NCI-H748 (cell line): Measurements from ENCODE around the gene PRSS22.

ENCODE experiments used
- DNase-seq: peaks from one replicate; lab custom pipeline; 2025; ENCODE audit not compliant: unreplicated experiment; lab: John Stamatoyannopoulos, UW

The PRSS22 gene

GRCh38 chr16:2816751-2817339, 41.1 kb downstream of the PRSS22 start, which contains the start of gene PRSS21:
TSS of gene PRSS21 (plus strand) at chr16:2817237. CDS start at chr16:2817269, 32 bp downstream.
- no peak for DNase-seq

- DNase-seq = no peak
Observed at GRCh38 chr16:2815299-2815771, 42.6 kb downstream of the PRSS22 start.

DNA sequence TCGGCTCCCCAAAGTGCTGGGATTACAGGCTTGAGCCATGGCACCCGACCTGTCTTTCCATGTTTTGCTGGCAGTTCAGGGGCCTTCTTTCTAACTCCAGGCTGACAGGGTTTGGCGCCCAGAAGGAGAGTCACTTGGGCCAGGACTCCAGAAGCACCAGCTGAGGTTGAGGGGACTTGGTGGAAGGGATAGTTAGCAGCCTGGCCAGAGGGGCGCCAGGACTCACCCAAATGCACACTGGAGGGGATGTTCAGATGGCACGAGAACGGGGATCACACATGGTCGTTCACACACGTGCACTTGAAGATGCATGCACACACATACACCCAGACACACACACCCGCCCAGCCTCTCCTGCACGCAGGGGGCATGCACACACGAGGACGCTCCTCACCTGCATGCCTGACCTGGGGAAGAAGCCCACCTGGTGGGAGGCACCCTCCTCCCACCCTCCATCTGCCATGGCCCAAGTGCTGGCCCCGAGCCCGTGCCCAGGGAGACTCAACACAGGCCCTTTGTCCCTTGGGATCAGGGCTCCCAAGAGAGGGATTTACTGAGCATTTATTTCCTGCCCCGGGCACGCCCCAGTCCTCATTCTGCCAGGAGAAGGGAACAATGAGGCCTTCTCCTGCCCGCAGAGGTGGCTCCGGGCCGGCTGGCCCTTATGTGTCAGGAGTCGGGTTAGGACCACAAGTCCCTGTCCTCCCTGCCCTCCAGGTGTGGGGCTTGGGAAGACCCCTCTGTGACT, 43.2 kb downstream of the PRSS22 start:
- no peak for DNase-seq

DNA sequence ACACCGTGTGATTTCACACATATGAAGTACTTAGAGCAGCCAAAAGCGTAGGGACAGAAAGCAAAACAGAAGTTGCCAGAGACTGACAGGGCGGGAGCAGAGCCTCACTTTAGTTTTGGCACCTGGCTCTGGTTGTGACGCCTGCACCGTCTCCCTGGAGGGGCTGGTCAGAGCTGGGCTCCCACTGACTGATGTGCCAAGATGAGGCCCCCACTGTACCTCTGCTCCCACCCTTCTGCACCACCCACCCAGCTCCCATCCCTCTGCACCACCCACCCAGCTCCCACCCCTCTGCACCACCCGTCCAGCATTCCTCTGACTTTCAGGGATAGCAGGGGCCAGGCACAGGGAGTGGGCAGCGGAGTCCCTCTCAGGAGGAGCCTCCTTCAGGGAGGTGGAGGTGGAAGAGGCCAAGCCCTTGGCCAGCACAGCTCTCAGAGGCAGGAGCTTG, 44.2 kb downstream of the PRSS22 start:
- no peak for DNase-seq

GRCh38 chr16:2811703-2812471, 46.1 kb downstream of the PRSS22 start:
- no peak for DNase-seq

GRCh38 chr16:2810651-2811050, 47.3 kb downstream of the PRSS22 start:
- DNase-seq = no peak

- no peak for DNase-seq
Observed at GRCh38 chr16:2809149-2809760, 48.7 kb downstream of the PRSS22 start.

DNA sequence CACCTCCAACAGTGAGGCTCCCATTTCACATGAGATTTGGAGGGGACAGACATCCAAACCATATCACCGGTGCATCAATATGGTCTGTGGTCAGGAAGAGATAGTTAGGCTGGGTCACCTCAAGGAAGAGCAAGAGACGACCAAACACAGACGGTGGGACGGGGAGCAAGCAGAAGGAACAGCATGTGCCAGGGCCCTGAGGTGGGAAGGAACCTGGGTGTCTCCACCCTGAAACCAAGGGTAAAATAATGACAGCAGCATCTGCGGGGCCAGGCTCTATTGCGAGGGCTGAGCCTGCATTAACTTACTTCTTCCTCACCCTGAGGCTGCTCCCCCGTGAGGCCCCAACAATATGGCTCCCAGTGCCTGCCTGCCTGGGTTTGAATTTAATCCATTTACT, 49.8 kb downstream of the PRSS22 start:
- DNase-seq = no peak

DNA sequence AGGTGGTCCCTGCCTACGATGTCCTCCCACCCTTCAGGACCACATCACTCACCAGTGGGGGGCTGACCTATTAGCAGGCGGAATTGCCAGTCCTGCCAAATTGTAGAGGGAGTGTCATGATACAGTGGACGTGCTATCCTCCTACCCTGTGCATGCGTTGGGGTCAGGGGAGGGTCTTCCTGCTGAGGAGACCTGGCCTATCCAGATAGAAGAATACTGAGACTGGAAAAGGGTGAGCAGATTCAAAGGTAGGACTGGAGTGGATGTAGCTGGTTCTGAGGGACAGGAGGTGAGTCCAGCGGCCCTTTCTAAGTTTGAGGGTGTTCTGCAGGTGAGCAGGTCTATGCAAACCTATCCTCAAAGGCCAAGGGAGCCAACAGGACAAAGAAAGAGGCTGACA, 51.7 kb downstream of the PRSS22 start:
- DNase-seq = no peak

GRCh38 chr16:2804728-2805127, 53.2 kb downstream of the PRSS22 start:
- DNase-seq = no peak

DNA sequence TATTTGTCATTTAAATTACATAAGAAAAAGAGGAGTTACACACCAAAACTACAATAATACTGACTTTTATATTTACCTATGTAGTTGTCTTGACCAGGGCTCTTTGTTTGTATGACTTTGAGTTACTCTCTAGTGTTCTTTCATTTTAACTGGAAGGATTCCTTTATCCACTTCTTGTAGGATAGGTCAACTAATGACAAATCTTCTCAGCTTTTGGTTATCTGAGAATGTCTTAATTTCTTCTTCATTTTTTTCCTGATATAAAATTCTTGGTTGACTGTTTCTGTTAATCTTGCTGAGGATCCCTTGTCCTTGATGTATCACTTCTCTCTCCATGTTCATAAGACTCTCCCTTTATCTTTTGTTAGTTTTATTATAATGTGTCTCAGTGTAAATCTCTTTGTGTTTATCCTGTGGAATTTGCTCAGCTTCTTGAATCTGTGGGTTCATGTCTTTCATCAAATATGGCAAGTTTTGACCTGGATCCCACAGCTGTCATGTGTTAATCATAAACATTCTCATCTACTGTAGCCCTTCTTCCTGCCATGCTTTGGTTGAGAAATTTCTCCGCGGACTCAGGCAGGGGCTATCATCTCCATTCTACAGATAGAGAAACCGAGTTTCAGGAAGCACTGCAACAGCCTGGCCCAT, 54.3 kb downstream of the PRSS22 start:
- no peak for DNase-seq
